ENCODE measurements around the gene SMIM13. TPM values are rescaled to one million over a fixed set of nuclear protein-coding genes. Genes with fewer than 3 reads are reported as not detected.

Gene SMIM13
- total RNA-seq, 3 donors from 2014 or later (not counting 1 experiment from before 2014, with no cell fraction given): 5.3 to 10.3 (median 9.8) TPM

DNA sequence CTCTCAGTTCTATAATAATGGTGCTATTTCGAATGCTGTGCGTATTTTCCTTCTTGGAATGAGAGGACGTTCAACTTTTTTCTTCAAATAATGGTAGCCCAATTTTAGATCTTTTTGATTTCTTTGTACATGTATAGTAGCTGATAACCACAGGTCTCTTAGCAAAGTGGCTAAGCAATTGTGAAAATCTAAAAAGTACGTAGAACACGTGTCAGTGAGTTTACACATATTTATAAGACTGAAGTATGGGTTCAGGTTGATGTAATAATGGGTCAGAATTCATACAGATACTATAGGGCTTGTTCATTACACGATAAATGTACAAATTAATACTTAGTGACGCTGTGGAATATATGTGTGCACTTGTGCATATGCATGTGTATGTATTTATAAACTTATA is 1.3 kb downstream of the SMIM13 start:
- intact Hi-C loops (cut with micrococcal nuclease): loop anchor here (5.0 kb wide), 1 partner anchor 137 kb away; the partner anchor contains the start of gene NEDD9
- H3K4me1 ChIP-seq (ENCODE audit: control insufficient read depth, insufficient read depth, low read length): peaks cover 17% of the 10 kb centered on the region
- TF ChIP-seq, protein P1, sequence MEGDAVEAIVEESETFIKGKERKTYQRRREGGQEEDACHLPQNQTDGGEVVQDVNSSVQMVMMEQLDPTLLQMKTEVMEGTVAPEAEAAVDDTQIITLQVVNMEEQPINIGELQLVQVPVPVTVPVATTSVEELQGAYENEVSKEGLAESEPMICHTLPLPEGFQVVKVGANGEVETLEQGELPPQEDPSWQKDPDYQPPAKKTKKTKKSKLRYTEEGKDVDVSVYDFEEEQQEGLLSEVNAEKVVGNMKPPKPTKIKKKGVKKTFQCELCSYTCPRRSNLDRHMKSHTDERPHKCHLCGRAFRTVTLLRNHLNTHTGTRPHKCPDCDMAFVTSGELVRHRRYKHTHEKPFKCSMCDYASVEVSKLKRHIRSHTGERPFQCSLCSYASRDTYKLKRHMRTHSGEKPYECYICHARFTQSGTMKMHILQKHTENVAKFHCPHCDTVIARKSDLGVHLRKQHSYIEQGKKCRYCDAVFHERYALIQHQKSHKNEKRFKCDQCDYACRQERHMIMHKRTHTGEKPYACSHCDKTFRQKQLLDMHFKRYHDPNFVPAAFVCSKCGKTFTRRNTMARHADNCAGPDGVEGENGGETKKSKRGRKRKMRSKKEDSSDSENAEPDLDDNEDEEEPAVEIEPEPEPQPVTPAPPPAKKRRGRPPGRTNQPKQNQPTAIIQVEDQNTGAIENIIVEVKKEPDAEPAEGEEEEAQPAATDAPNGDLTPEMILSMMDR (IDR thresholded peaks at IDR 0.05): no peak
- Mint-ChIP-seq H3K36me3 (no peaks in the 10 kb centered on the region), H3K4me3 (peak overlapping the region; percentile 99), H3K27ac (peak overlapping the region; percentile 94 to 96), H3K27me3 (ENCODE audit: low read depth in 2 of 2) (no peaks in the 10 kb centered on the region), H3K4me1 (peaks cover 25 to 29% of the 10 kb centered on the region in 2 donors), H3K9me3 (no peaks in the 10 kb centered on the region)
- 38% methylated on average over 4 of the region's 7 CpGs for WGBS (ENCODE audit: insufficient coverage)
- peak overlapping the region; percentile 98 for H3K4me3 ChIP-seq (ENCODE audit: low read length)
- no peaks in the 10 kb centered on the region for H3K27me3 ChIP-seq (ENCODE audit: control insufficient read depth, insufficient read depth, low read length)
- H3K27ac ChIP-seq (ENCODE audit: low read length): peak overlapping the region; percentile 99
- DNase-seq: no peak
- no peaks in the 10 kb centered on the region for H3K36me3 ChIP-seq (ENCODE audit: control insufficient read depth, insufficient read depth, low read length)
- H3K9me3 ChIP-seq (ENCODE audit: control insufficient read depth, insufficient read depth, low read length): no peaks in the 10 kb centered on the region
- ATAC-seq: no peak

GRCh38 chr6:11096109-11096508 is 2.5 kb downstream of the SMIM13 start:
- Histone ChIP-seq H3K36me3 (ENCODE audit: control insufficient read depth, insufficient read depth, low read length) (no peaks in the 10 kb centered on the region), H3K4me1 (ENCODE audit: control insufficient read depth, insufficient read depth, low read length) (peaks cover 17% of the 10 kb centered on the region), H3K9me3 (ENCODE audit: control insufficient read depth, insufficient read depth, low read length) (no peaks in the 10 kb centered on the region), H3K4me3 (ENCODE audit: low read length) (no peak overlapping the region), H3K27ac (ENCODE audit: low read length) (no peak overlapping the region), H3K27me3 (ENCODE audit: control insufficient read depth, insufficient read depth, low read length) (no peaks in the 10 kb centered on the region)
- H3K4me1 Mint-ChIP-seq: peaks cover 32 to 33% of the 10 kb centered on the region in 2 donors
- DNase-seq (peak in 1 of 2 donors; percentile 41), ATAC-seq (no peak)
- H3K9me3 Mint-ChIP-seq: no peaks in the 10 kb centered on the region
- intact Hi-C loops (cut with micrococcal nuclease): no loop called here
- H3K36me3 Mint-ChIP-seq: no peaks in the 10 kb centered on the region
- no peaks in the 10 kb centered on the region for H3K27me3 Mint-ChIP-seq (ENCODE audit: low read depth in 2 of 2)
- TF ChIP-seq, protein P1 (IDR thresholded peaks at IDR 0.05): no peak
- WGBS (ENCODE audit: insufficient coverage): 89% methylated on average over 4 of the region's 4 CpGs
- no peak overlapping the region for H3K4me3 Mint-ChIP-seq
- peak overlapping the region; percentile 6 to 21 for H3K27ac Mint-ChIP-seq

GRCh38 chr6:11097476-11097875 is 3.8 kb downstream of the SMIM13 start:
- no peak overlapping the region for H3K4me3 Mint-ChIP-seq
- no peak for DNase-seq
- no peak overlapping the region for H3K27ac ChIP-seq (ENCODE audit: low read length)
- H3K9me3 ChIP-seq (ENCODE audit: control insufficient read depth, insufficient read depth, low read length): no peaks in the 10 kb centered on the region
- no peak for ATAC-seq
- H3K4me1 ChIP-seq (ENCODE audit: control insufficient read depth, insufficient read depth, low read length): peaks cover 17% of the 10 kb centered on the region
- TF ChIP-seq, protein P1 (IDR thresholded peaks at IDR 0.05): no peak
- intact Hi-C loops (cut with micrococcal nuclease): no loop called here
- peaks cover 38 to 40% of the 10 kb centered on the region in 2 donors for H3K4me1 Mint-ChIP-seq
- no peaks in the 10 kb centered on the region for H3K36me3 Mint-ChIP-seq
- no peaks in the 10 kb centered on the region for H3K36me3 ChIP-seq (ENCODE audit: control insufficient read depth, insufficient read depth, low read length)
- no peak overlapping the region for H3K4me3 ChIP-seq (ENCODE audit: low read length)
- no peaks in the 10 kb centered on the region for H3K27me3 Mint-ChIP-seq (ENCODE audit: low read depth in 2 of 2)
- no peaks in the 10 kb centered on the region for H3K27me3 ChIP-seq (ENCODE audit: control insufficient read depth, insufficient read depth, low read length)
- 97% methylated on average over 7 of the region's 8 CpGs for WGBS (ENCODE audit: insufficient coverage)
- H3K9me3 Mint-ChIP-seq: no peaks in the 10 kb centered on the region
- peak overlapping the region in 1 of 2 donors; percentile 44 for H3K27ac Mint-ChIP-seq

- H3K4me1 ChIP-seq (ENCODE audit: control insufficient read depth, insufficient read depth, low read length): peaks cover 16% of the 10 kb centered on the region
- H3K9me3 ChIP-seq (ENCODE audit: control insufficient read depth, insufficient read depth, low read length): no peaks in the 10 kb centered on the region
- 100% methylated on average over 1 of the region's 1 CpG for WGBS (ENCODE audit: insufficient coverage)
- peak overlapping the region in 1 of 2 donors; percentile 44 for H3K27ac Mint-ChIP-seq
- no peaks in the 10 kb centered on the region for H3K27me3 ChIP-seq (ENCODE audit: control insufficient read depth, insufficient read depth, low read length)
- no peaks in the 10 kb centered on the region for H3K27me3 Mint-ChIP-seq (ENCODE audit: low read depth in 2 of 2)
- H3K4me1 Mint-ChIP-seq: peaks cover 38 to 40% of the 10 kb centered on the region in 2 donors
- intact Hi-C loops (cut with micrococcal nuclease): no loop called here
- H3K36me3 ChIP-seq (ENCODE audit: control insufficient read depth, insufficient read depth, low read length): no peaks in the 10 kb centered on the region
- no peak overlapping the region for H3K4me3 ChIP-seq (ENCODE audit: low read length)
- TF ChIP-seq, protein P1 (IDR thresholded peaks at IDR 0.05): no peak
- DNase-seq: no peak
- H3K36me3 Mint-ChIP-seq: no peaks in the 10 kb centered on the region
- no peaks in the 10 kb centered on the region for H3K9me3 Mint-ChIP-seq
- ATAC-seq: no peak
- H3K4me3 Mint-ChIP-seq: no peak overlapping the region
- no peak overlapping the region for H3K27ac ChIP-seq (ENCODE audit: low read length)
Measured at GRCh38 chr6:11098004-11098403, 4.4 kb downstream of the SMIM13 start.
